GM21737 (cell line): ENCODE measurements around the gene SDCCAG8.
"Not testable (repeated sequence)": the region's sequence is repeated elsewhere in the genome, so short reads cannot be mapped to it uniquely, and the experiment has no call there.

Experiments
- ATAC-seq: cut with Tn5 transposase; IDR thresholded peaks from one replicate; pipeline ENCODE4 v1.9.1; 2021; ENCODE audit warnings: mild to moderate bottlenecking, moderate library complexity; ENCODE audit not compliant: unreplicated experiment

Gene SDCCAG8

DNA sequence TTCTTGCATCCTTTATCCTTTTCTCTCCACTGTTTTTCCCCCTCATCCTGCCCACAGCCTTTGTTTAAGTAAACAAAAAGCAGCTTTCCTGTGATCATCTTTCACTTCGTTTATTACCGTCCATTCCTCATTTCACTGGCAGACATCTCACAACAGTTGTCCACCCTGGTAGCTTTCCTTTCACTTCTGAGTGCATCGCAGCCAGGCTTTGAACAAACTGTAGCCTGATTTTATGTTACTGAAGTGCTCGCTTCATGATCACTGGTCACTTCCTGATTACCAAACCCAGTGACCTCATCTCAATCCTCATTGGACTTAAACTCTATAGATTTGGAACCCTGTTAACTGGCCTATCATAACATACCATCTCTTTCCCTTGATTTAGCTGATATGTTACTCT is 67.7 kb downstream of the SDCCAG8 start:
- ATAC-seq: no peak

DNA sequence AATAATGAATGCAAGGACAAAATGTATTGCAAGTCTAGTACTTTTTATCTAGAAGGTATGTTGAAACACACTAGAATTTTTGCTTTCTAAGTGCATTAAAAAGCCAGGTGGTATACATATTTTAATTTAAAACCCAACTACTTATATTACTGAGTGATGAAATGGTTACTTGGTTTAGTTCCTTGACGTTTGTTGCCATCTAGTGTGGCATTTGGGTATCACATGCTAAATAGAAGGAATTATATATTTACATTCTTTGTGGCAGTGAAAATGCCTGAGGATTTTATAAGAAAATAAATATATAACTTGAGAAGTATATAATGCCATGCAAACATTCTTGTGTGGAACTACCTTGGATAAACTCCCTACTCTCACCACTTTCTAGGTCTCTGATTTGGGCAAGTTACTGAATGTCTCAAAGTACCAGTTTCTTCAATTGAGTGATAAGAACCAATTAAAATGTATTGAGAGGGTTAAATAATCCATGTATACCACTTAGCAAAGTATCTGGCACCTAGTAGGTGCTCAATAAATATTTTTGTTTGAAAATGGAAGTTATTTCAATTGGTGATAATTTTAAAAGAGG is 69.6 kb downstream of the SDCCAG8 start:
- ATAC-seq: no peak

DNA sequence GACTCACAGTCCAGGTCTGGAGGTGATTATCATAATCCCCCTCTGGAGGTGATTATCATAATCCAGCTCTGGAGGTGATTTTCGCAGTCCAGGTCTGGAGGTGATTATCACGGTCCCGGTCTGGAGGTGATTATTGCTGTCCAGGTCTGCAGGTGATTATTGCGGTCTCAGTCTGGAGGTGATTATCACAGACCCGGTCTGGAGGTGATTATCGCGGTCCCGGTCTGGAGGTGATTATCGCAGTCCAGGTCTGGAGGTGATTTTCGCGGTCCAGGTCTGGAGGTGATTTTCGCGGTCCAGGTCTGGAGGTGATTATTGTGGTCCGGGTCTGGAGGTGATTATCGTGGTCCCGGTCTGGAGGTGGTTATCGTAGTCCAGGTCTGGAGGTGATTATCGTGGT is 76.6 kb downstream of the SDCCAG8 start:
- ATAC-seq: no peak

DNA sequence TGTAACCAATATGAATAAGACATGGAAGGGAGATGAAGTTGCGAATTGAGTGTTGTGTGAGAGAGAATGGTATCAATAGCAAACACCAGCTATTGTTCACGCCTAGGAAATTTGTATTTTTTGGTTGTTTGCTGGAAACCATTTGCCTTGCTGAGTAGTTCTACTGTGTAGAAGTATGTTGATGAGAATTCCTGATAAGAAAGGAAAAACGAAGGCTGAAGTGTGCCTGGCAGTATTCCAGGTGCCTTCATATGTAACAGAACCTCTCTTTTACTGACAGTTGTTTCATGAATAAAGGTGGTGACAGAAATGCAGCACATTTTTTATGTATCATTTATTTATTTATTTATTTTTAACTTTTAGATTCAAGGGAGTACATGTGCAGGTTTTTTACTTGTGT is 79.5 kb downstream of the SDCCAG8 start:
- no peak for ATAC-seq

DNA sequence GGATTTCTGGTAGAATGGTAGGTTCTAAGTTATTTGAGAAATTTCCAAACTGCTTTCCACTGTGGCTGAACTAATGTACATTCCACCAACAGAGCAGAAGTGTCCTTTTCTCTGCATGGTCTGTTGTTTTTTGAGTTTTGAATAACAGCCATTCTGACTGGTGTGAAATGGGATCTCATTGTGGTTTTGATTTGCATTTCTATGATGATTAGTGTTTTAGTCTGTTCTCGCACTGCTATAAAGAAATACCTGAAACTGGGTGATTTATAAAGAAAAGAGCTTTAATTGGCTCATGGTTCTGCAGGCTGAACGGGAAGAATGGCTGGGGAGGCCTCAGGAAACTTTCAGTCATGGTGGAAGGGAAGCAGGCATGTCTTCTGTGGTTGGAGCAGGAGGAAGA is 80.3 kb downstream of the SDCCAG8 start:
- no peak for ATAC-seq

GRCh38 chr1:243338848-243339247 is 83.0 kb downstream of the SDCCAG8 start:
- ATAC-seq: not testable (repeated sequence)

- no peak for ATAC-seq
Observed at GRCh38 chr1:243341074-243341473, 85.2 kb downstream of the SDCCAG8 start.

GRCh38 chr1:243343970-243344937 is 88.4 kb downstream of the SDCCAG8 start:
- ATAC-seq: no peak

- no peak for ATAC-seq
Observed at GRCh38 chr1:243345205-243345604, 89.4 kb downstream of the SDCCAG8 start.

GRCh38 chr1:243346016-243346415 is 90.2 kb downstream of the SDCCAG8 start:
- ATAC-seq: no peak

DNA sequence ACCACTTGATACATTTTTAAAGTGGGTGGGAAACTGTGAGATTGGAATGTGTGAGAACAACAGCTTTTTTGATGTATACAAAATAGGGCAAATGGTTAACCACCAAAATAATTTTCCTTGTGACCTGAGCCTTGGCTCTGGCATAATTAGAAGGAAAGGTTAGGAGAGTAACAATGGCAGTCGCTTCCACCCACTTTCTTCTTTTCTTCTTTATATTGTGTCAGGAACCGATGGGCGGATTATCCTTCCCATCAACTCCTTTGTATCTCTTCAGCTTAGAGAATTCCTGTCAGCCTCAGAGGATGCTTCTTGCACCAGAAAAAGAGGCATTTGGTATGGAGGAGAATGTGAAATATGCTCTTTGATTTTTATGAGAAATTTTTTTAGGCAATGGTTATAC is 90.6 kb downstream of the SDCCAG8 start:
- no peak for ATAC-seq

- no peak for ATAC-seq
Observed at GRCh38 chr1:243348331-243348730, 92.5 kb downstream of the SDCCAG8 start.

DNA sequence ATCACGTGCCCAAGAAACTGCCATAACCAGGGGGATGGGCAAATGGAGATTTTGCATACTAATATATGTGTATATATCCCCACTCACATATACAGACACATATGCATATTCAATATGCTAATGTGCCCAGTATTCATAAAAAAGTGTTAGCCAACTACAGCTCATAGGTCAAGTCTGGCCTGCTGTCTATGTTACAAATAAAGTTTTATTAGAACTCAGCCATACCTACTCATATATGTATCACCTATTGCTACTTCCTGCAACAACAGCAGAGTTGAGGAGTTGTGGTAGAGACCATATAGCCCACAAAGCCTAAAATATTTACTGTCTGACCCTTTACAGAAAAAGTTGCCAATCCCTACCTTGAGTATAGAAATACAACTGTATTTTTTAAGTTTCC is 93.3 kb downstream of the SDCCAG8 start:
- ATAC-seq: no peak

DNA sequence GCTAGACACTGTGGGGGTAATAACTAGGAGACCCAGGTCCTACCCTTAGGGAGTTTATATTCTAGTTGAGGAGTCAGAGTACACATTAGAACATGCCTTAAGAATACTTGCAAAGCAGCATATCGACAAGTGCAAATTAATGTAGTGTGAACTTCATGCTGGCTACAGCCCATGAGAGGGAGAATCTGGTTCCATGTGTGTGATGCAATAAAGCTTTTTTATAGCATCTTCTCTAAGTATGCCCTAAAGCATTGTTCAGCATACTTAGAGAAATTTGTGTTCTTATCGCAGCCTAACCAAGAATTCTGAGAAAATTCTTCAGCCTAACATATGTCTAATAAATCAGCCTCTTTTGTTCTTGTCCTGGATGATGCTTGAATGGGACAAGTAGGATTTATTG is 95.5 kb downstream of the SDCCAG8 start:
- no peak for ATAC-seq

DNA sequence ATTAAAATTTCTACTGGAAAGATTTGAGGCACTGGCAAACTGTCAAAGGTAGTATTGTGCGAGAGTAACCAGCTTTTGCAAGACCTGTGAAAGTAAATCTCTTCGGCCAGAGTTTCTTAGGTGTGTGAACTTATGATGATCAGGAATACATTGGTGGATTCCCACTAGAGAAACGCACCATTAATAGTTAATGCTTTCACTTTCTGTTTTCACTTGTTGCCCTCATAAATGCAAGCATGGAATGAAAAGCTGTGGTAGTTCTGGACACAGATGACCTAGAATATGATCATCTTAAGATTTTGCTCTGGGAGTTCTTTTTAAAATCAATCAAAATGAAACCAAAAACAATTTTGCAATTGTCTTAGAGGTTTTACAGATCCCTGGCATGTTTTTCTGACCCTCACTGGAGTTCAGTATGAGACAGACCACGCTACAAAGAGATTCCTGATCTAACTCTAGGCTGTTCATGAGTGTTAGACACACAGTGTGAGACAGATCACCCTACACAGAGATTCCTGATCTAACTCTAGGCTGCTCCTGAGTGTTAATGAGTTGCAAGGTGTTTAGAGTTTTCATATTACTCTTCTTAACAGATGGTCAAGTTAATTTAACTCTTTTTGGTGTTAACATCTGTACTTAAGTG is 98.8 kb downstream of the SDCCAG8 start:
- peak; percentile 60 for ATAC-seq

- ATAC-seq: no peak
Observed at GRCh38 chr1:243363832-243364231, 108.0 kb downstream of the SDCCAG8 start.

GRCh38 chr1:243364330-243364729 is 108.5 kb downstream of the SDCCAG8 start:
- no peak for ATAC-seq

DNA sequence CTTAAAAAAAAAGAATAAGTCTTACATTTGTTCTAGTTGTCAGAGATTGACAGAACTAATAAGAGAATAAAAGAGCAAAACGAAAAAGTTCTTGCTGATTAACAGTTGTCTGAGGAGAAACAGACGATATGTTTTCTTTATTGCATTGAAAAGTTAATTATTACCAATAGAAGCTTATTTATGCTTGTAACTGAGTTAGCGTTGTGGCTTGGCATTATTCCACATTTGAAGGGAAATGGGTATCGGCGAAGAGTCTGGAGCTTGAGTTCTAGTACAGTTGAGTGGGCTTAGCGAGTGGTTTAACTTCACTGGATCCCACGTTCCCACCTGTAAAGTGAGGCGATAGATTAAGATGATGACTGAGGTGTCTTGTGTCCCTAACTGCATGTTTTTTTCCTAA is 109.0 kb downstream of the SDCCAG8 start:
- ATAC-seq: no peak

DNA sequence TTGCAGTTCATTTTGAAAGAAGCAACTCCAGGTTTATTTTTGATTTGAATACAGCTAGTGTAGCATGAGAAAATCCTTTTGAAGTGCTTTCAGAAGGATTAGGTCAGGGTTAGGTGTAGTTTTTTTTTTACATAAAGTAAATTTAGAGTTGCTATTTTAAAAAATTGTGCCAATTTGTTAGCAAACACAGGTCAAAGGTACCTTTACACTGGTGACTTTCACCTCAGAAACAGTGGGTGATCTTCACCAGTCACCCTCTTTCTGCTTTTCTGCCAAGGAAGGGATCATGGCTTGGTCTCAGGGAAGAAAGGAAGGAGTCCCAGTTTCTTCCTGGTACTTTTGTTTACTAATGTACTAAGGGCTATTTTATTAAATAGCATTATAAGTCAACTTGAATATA is 111.5 kb downstream of the SDCCAG8 start:
- no peak for ATAC-seq

DNA sequence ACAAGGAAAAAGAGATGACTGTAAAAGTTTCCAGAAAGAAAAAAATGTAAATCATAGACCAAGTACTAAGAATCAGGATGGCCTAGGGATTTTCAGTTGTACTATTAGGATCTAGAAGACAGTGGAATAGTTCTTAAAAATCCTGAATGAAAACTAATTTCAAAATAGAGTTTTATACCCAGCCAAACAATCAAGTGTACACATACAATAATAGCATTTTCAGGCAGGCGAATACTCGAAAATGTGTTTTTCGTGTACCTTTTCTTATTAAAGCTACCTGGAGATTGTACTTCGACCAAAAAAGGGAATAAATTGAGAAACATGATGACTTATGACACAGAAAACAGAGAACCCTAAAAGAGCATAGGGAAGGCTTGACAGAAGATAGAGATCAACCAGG is 118.6 kb downstream of the SDCCAG8 start:
- no peak for ATAC-seq

GRCh38 chr1:243375596-243375995 is 119.8 kb downstream of the SDCCAG8 start:
- no peak for ATAC-seq

GRCh38 chr1:243378669-243379068 is 122.8 kb downstream of the SDCCAG8 start:
- ATAC-seq: no peak
